ENCODE data around the gene AKT1S1. TPM values are rescaled to one million over a fixed set of nuclear protein-coding genes. Genes with fewer than 3 reads are reported as not detected.

AKT1S1 gene
- total RNA-seq, 4 donors from 2014 or later: 14.4 to 24.6 (median 19.7) TPM

DNA sequence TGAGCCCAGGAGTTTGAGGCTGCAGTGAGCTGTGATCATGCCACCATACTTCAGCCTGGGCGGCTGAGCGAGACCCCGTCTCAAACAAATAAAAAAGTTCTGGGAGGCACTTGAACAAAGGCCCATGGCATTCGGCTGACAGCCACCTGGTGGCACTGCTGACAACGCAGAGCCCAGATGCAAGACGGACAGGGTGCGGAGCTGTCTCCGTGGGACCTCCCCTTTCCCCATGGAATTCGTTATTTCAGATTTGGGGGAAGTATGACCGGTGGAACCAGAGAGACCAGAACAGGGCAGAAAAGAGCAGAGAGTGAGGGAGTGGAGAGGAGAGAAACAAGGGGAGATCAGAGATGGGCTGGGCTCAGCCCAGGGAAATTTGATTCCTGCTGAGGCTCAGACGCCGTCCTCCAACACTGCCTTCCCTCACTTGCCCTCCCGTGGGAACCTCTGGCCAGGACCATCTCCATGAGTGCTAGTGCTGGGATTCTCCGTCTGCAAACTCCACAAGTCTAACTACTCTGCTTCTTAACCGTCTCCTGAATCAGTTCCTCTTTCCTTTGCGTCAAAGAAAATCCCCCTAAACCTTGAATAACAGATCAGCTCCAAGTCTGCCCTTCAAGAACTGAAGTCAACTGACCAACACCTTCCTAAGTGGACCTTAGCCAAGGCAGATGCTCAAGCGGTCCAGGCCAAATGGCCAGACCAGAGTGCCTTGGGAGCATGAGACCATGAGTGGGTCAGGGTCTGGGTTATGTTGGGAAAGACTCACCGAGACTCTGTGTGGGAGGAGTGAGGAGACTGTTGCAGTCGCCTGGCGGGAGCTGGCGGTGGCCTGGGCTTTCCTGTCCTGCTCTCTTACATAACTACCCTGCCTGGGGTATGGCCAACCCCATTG is 39.9 kb upstream of the AKT1S1 start:
- Histone ChIP-seq H3K36me3 (peaks cover 0 to 85% of the 10 kb centered on the region in 2 donors), H3K27ac (no peak overlapping the region), H3K4me1 (peaks cover 0 to 18% (median 4%) of the 10 kb centered on the region in 3 donors), H3K4me3 (no peak overlapping the region), H3K27me3 (no peaks in the 10 kb centered on the region), H3K9me3 (no peaks in the 10 kb centered on the region)
- WGBS, 2 donors (ENCODE audit: low coverage in 1 of 2): 76 to 82% methylated on average over 8 to 16 of the region's 21 CpGs
- TF ChIP-seq EP300 (IDR thresholded peaks at IDR 0.05): no peak
- TF ChIP-seq POLR2A (IDR thresholded peaks at IDR 0.05): no peak
- no peak for TF ChIP-seq POLR2AphosphoS5 (IDR thresholded peaks at IDR 0.05)
- TF ChIP-seq CTCF (IDR thresholded peaks at IDR 0.05): no peak
- ATAC-seq: peak; percentile 11

- ATAC-seq: no peak
- Histone ChIP-seq H3K4me1 (peaks cover 0 to 30% (median 8%) of the 10 kb centered on the region in 3 donors), H3K27me3 (no peaks in the 10 kb centered on the region), H3K9me3 (no peaks in the 10 kb centered on the region), H3K4me3 (no peak overlapping the region), H3K27ac (no peak overlapping the region), H3K36me3 (peaks cover 0 to 67% of the 10 kb centered on the region in 2 donors)
- WGBS, 2 donors (ENCODE audit: low coverage in 1 of 2): 98 to 100% methylated on average over 2 to 6 of the region's 6 CpGs
- no peak for TF ChIP-seq EP300 (IDR thresholded peaks at IDR 0.05)
- no peak for TF ChIP-seq CTCF (IDR thresholded peaks at IDR 0.05)
- TF ChIP-seq POLR2A (IDR thresholded peaks at IDR 0.05): no peak
- no peak for TF ChIP-seq POLR2AphosphoS5 (IDR thresholded peaks at IDR 0.05)
Measured at GRCh38 chr19:49915271-49915670, 38.1 kb upstream of the AKT1S1 start.

DNA sequence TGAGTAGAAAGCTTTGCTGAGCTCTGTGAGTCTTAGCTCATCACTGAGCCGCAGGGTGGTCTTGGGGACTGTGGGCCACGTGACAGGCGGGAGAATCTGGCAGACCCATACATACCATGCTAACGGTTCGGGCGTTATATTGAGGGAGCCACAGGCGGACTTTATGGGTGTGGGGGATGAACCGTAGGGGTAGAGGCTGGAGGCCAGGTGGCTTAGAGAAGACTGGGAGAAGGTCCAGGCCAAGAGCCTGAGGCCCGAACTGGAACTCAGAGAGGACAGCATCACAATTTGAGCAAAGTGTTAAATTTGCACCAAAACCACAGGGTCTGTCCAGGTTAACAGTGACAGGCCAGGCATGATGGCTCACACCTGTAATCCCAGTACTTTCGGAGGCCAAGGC is 36.6 kb upstream of the AKT1S1 start:
- H3K4me3 ChIP-seq: no peak overlapping the region
- no peaks in the 10 kb centered on the region for H3K27me3 ChIP-seq
- peak overlapping the region in 1 of 4 donors; percentile 55 for H3K27ac ChIP-seq
- no peak for ATAC-seq
- 100% methylated on average over 3 of the region's 10 CpGs; no CpG with 5 or more reads in 1 of the 2 donors for WGBS, 2 donors (ENCODE audit: low coverage in 1 of 2)
- peaks cover 0 to 76% of the 10 kb centered on the region in 2 donors for H3K36me3 ChIP-seq
- H3K4me1 ChIP-seq: peaks cover 0 to 34% (median 8%) of the 10 kb centered on the region in 3 donors
- H3K9me3 ChIP-seq: no peaks in the 10 kb centered on the region
- TF ChIP-seq CTCF (IDR thresholded peaks at IDR 0.05): no peak
- no peak for TF ChIP-seq POLR2A (IDR thresholded peaks at IDR 0.05)
- TF ChIP-seq POLR2AphosphoS5 (IDR thresholded peaks at IDR 0.05): no peak
- no peak for TF ChIP-seq EP300 (IDR thresholded peaks at IDR 0.05)

DNA sequence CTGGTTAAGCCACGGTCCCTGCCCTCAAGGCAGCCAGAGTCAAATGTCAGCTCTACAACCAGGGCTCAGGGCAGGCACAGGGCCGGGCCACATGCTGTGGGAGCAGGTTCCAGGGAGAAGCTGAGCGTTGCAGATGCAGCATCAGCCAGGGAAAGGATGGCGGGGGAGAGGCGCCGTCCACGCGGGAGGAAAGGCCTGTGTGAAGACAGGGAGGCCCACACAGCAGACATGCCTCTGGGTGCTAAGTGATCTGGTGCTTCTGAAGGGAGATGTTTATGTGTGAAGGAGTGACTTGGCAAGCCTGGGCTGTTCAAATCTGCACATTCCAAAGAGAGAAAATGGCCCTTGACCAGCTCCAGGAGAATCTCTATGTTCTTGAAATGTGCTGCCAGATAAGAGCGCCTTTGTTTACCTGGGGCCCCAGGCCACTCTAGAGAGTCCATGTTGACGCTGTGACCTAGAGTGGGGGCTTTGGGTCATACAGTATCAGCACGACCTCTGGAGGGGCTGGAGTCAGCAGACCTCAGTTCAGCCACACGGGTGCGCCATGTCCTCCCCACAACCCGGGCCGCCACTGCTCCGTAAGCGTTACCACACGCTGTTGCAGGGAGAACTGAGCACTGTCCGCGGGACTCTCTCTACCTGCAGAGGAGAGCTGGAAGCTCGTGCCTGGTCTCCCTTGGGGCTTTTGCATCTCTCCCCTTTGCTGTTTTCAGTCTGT is 36.0 kb upstream of the AKT1S1 start:
- Histone ChIP-seq H3K36me3 (peaks cover 0 to 77% of the 10 kb centered on the region in 2 donors), H3K4me1 (peaks cover 0 to 34% (median 8%) of the 10 kb centered on the region in 3 donors), H3K9me3 (no peaks in the 10 kb centered on the region), H3K4me3 (no peak overlapping the region), H3K27me3 (no peaks in the 10 kb centered on the region), H3K27ac (peak overlapping the region in 2 of 4 donors; percentile 47 to 55)
- TF ChIP-seq POLR2A (IDR thresholded peaks at IDR 0.05) (no peak), EP300 (IDR thresholded peaks at IDR 0.05) (no peak), CTCF (IDR thresholded peaks at IDR 0.05) (no peak), POLR2AphosphoS5 (IDR thresholded peaks at IDR 0.05) (no peak)
- 66 to 79% methylated on average over 9 to 13 of the region's 21 CpGs for WGBS, 2 donors (ENCODE audit: low coverage in 1 of 2)
- ATAC-seq: peak; percentile 33
